ENCODE results near the gene UNC13A.
"Not testable (repeated sequence)": the region's sequence is repeated elsewhere in the genome, so short reads cannot be mapped to it uniquely, and the experiment has no call there.

Gene UNC13A

DNA sequence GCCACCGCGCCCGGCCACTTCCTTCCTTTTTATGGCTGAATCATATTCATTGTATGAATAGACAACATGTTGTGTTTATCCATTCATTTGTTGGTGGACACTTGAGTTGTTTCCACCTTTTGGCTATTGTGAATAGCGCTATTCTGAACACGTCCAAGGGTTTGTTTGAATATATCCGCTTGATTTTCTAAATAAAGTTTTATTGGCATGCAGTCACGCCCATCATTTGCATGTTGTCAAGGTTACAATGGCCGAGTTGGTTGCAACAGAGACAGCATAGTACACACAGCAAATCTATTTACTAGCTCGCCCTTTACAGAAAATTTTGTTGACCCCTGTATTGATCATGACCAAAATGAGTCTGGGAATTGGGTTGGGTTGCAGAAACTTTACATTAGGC, 89.2 kb downstream of the UNC13A start:
- H3K27ac Mint-ChIP-seq (ENCODE audit: low read depth): no peak overlapping the region
- H3K4me3 Mint-ChIP-seq: no peak overlapping the region
- H3K27me3 Mint-ChIP-seq: peaks cover 34% of the 10 kb centered on the region
- H3K36me3 Mint-ChIP-seq (ENCODE audit: insufficient read depth): no peaks in the 10 kb centered on the region
- H3K9me3 Mint-ChIP-seq: no peaks in the 10 kb centered on the region
- no peak for DNase-seq (ENCODE audit: low spot score in 2 of 2)
- H3K4me1 Mint-ChIP-seq: no peaks in the 10 kb centered on the region
- ATAC-seq (replicated peaks; ENCODE audit: extremely low read depth, poor library complexity, severe bottlenecking): no peak

DNA sequence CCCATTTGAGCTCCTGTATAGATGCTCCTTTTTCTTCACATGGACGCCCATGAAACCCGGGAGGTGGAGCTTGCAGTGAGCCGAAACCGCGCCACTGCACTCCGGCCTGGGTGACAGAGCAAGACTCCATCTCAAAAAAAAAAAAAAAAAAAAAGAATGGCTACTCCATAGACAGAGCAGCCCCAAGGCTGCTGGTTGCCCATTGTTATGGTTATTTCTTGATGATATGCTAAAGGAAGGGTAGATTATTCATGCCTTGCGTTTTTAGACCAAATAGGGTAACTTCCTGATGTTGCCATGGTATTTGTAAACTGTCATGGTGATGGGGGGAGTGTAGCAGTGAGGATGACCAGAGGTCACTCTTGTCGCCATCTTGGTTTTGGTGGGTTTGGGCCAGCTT, 90.1 kb downstream of the UNC13A start:
- not testable (repeated sequence) for ATAC-seq (replicated peaks; ENCODE audit: extremely low read depth, poor library complexity, severe bottlenecking); DNase-seq (ENCODE audit: low spot score in 2 of 2); H3K27ac Mint-ChIP-seq (ENCODE audit: low read depth); H3K9me3 Mint-ChIP-seq; H3K4me1 Mint-ChIP-seq; H3K36me3 Mint-ChIP-seq (ENCODE audit: insufficient read depth); H3K4me3 Mint-ChIP-seq
- peaks cover 25% of the 10 kb centered on the region for H3K27me3 Mint-ChIP-seq

DNA sequence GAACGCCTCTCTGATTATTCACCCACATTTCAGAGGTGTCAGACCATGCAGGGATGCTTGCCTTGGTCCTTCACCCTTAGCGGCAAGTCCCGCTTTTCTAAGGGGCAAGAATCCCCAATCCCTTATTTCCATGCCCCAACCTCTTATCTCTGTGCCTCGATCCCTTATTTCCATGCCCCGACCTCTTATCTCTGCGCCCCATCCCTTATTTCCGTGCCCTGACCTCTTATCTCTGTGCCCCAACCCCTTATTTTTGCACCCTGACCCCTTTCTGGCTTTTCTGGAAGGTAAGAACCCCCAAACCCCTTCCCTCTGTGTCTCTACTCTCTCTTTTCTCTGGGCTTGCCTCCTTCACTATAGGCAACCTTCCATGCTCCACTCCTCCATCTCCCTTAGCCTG, 93.9 kb downstream of the UNC13A start:
- not testable (repeated sequence) for H3K9me3 Mint-ChIP-seq; DNase-seq (ENCODE audit: low spot score in 2 of 2); H3K36me3 Mint-ChIP-seq (ENCODE audit: insufficient read depth); ATAC-seq (replicated peaks; ENCODE audit: extremely low read depth, poor library complexity, severe bottlenecking); H3K27ac Mint-ChIP-seq (ENCODE audit: low read depth); H3K4me1 Mint-ChIP-seq; H3K4me3 Mint-ChIP-seq
- H3K27me3 Mint-ChIP-seq: peaks cover 28% of the 10 kb centered on the region

DNA sequence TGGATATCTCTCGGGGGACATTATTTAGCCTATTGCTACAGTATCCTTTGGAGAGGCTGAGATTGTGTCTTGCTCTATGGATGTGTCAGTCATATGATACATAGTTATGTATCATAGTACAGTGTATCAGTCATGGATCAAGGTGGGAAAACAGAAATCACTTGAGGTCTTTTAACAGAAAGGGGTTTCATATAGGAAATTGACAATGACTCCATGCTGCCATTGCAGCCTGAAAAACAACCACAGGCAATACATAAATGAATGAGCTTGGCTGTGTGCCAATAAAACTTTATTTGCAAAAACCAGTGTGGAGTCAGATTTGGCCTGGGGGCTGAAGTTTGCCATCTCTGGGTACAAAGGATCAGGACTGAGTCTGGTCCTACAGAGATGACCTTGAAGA, 97.3 kb downstream of the UNC13A start:
- ATAC-seq (replicated peaks; ENCODE audit: extremely low read depth, poor library complexity, severe bottlenecking): no peak
- Mint-ChIP-seq H3K4me1 (no peaks in the 10 kb centered on the region), H3K27me3 (peaks cover 29% of the 10 kb centered on the region), H3K9me3 (no peaks in the 10 kb centered on the region), H3K36me3 (ENCODE audit: insufficient read depth) (no peaks in the 10 kb centered on the region), H3K27ac (ENCODE audit: low read depth) (no peak overlapping the region), H3K4me3 (no peak overlapping the region)
- no peak for DNase-seq (ENCODE audit: low spot score in 2 of 2)

DNA sequence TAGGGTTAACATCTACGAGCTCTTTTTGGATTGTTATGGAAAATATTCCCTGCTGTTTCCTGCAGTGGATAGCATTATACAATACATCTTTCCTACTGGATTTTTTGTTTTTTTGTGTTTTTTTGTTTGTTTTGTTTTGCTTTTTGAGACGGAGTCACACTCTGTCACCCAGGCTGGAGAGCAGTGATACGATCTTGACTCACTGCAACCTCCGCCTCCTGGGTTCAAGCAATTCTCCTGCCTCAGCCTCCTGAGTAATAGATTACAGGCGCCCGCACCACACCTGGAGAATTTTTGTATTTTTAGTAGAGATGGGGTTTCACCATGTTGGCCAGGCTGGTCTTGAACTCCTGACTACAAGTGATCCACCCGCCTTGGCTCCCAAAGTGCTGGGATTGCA, 102.8 kb downstream of the UNC13A start:
- Mint-ChIP-seq H3K36me3 (ENCODE audit: insufficient read depth) (peaks cover 12% of the 10 kb centered on the region), H3K27me3 (peaks cover 12% of the 10 kb centered on the region)
- ATAC-seq (replicated peaks; ENCODE audit: extremely low read depth, poor library complexity, severe bottlenecking); H3K4me1 Mint-ChIP-seq; H3K9me3 Mint-ChIP-seq; DNase-seq (ENCODE audit: low spot score in 2 of 2); H3K4me3 Mint-ChIP-seq; H3K27ac Mint-ChIP-seq (ENCODE audit: low read depth): not testable (repeated sequence)

DNA sequence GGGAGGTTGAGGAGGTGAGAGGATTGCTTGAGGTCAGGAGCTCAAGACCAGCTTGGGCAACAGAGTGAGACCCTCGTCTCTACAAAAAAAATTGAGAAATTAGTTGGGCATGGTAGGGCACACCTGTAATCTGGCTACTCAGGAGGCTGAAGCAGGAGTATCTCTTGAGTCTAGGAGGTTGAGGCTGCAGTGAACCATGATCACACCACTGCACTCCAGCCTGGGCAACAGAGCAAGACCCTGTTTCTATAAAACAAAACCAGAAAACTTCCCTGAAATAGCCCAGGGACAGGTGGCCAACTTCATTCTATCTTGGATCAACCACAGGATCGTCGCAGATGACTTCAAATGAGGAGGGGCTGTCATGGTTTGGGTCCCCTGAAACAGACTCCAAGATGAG, 104.0 kb downstream of the UNC13A start:
- no peaks in the 10 kb centered on the region for H3K27me3 Mint-ChIP-seq
- peaks cover 17% of the 10 kb centered on the region for H3K36me3 Mint-ChIP-seq (ENCODE audit: insufficient read depth)
- ATAC-seq (replicated peaks; ENCODE audit: extremely low read depth, poor library complexity, severe bottlenecking) (no peak), DNase-seq (ENCODE audit: low spot score in 2 of 2) (no peak)
- no peak overlapping the region for H3K27ac Mint-ChIP-seq (ENCODE audit: low read depth)
- no peaks in the 10 kb centered on the region for H3K9me3 Mint-ChIP-seq
- no peak overlapping the region for H3K4me3 Mint-ChIP-seq
- H3K4me1 Mint-ChIP-seq: no peaks in the 10 kb centered on the region

DNA sequence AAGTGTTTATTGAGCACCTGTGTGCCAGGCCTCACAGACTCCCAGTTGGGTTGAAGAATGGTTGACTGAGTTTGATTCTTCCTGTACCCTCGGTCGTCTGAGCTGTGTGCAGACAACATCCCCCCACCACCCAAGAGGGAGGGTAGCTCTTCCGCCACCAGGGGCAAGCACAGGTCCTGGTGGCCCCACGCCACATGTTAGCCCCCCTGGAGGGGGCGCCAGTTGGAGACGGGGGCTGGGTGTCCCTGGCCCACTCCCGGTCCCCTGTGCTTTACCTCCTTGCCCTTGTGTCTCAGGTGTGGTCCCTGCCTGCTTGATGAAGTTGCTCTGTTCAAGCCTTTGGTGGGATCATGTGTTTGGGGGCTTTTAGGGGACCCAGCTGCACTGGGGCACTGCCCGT, 105.5 kb downstream of the UNC13A start:
- DNase-seq (ENCODE audit: low spot score in 2 of 2): no peak
- no peak for ATAC-seq (replicated peaks; ENCODE audit: extremely low read depth, poor library complexity, severe bottlenecking)
- Mint-ChIP-seq H3K36me3 (ENCODE audit: insufficient read depth) (peaks cover 24% of the 10 kb centered on the region), H3K27ac (ENCODE audit: low read depth) (no peak overlapping the region), H3K4me3 (no peak overlapping the region), H3K9me3 (no peaks in the 10 kb centered on the region), H3K27me3 (no peaks in the 10 kb centered on the region), H3K4me1 (no peaks in the 10 kb centered on the region)

DNA sequence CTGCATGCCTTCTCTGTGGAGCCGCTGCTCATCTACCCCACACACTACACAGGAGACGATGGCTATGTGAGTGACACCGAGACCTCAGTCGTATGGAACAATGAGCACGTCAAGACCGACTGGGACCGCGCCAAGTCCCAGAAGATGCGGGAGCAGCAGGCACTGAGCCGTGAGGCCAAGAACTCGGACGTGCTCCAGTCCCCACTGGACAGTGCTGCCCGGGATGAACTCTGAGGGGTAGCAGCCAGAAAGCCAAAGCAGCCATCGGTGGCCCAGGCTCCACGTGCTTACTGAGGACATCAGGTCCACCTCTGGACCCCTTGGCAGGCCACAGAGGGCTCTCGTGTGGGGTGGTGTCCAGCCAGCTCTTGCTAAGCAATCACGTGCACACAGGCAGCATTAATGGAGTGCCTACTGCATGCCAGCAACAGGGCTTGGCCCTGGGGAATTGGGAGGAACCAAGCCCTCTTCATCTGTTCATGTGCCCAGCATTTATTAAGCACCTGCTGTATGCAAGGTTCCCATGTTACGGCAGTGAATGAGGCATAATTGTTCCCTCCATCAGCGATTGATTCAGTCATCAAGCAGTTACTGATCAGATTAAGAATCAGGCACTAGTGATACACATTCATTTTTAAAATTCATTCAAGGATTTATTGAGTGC, 106.8 kb downstream of the UNC13A start:
- H3K27ac Mint-ChIP-seq (ENCODE audit: low read depth): no peak overlapping the region
- no peak overlapping the region for H3K4me3 Mint-ChIP-seq
- no peaks in the 10 kb centered on the region for H3K4me1 Mint-ChIP-seq
- DNase-seq (ENCODE audit: low spot score in 2 of 2): no peak
- H3K27me3 Mint-ChIP-seq: no peaks in the 10 kb centered on the region
- peaks cover 25% of the 10 kb centered on the region for H3K36me3 Mint-ChIP-seq (ENCODE audit: insufficient read depth)
- no peaks in the 10 kb centered on the region for H3K9me3 Mint-ChIP-seq
- ATAC-seq (replicated peaks; ENCODE audit: extremely low read depth, poor library complexity, severe bottlenecking): no peak

DNA sequence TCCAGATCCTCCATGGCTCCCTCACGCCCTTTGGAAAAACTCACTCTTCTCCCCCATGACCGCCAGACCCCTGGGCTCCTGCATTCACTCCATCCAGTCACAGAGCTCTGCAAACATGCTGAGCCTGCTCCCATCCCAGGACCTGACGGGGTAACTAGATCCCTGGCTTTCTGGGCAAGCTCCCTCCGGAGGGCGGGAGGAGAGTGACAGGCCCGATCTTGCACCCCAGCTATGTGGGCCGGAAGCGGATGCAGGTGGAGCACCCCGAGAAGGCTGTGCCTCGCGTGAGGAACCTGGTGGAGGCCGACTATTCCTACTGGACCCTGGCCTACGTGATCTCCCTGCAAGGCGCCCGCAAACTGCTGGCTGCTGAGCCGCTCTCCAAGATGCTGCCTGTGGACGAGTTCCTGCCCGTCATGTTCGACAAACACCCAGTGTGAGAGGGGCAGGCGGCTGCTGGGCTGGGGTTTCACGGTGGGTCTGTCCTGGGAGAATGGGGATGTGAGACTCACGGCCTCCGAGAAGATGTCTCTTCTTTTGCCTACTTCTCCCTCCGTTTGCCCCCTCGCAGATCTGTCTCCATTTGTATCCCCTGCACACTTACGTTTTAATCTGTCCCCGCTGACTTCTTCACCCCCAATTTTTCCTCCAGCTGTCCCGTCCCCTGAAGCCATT, 107.5 kb downstream of the UNC13A start:
- H3K27ac Mint-ChIP-seq (ENCODE audit: low read depth): no peak overlapping the region
- H3K9me3 Mint-ChIP-seq: no peaks in the 10 kb centered on the region
- no peak for ATAC-seq (replicated peaks; ENCODE audit: extremely low read depth, poor library complexity, severe bottlenecking)
- H3K36me3 Mint-ChIP-seq (ENCODE audit: insufficient read depth): peaks cover 30% of the 10 kb centered on the region
- H3K27me3 Mint-ChIP-seq: no peaks in the 10 kb centered on the region
- no peaks in the 10 kb centered on the region for H3K4me1 Mint-ChIP-seq
- H3K4me3 Mint-ChIP-seq: no peak overlapping the region
- no peak for DNase-seq (ENCODE audit: low spot score in 2 of 2)

DNA sequence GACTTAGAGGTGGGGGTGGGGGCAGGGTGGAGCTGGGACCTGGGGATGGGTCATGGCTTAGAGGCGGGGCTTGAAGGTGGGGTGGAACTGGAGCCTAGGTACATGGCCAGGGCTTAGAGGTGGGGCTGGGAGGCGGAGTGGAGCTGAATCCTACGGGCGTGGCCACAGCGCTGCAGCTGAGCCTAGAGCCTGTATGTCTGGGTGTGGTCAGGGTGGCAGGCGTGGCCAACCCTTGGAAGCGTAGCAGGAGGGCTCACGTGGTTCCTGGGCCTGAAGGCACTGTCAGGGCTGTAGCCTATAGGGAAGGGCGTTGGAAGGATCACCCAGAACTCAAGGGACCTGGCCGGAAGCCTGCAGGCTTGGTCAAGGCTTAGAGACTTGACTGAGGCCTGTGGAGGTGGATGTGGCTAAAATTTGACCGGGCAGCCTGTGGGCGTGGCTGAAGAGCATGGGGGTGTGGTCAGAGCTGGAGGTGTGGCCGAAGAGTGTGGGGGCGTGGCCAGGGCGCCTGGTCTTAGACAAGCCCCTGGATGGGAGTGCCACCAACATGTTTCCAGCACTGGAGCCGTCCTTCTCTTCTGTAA, 108.4 kb downstream of the UNC13A start:
- DNase-seq (ENCODE audit: low spot score in 2 of 2) (no peak), ATAC-seq (replicated peaks; ENCODE audit: extremely low read depth, poor library complexity, severe bottlenecking) (no peak)
- Mint-ChIP-seq H3K36me3 (ENCODE audit: insufficient read depth) (peaks cover 30% of the 10 kb centered on the region), H3K4me1 (no peaks in the 10 kb centered on the region), H3K9me3 (no peaks in the 10 kb centered on the region), H3K4me3 (no peak overlapping the region), H3K27me3 (no peaks in the 10 kb centered on the region), H3K27ac (ENCODE audit: low read depth) (peak overlapping the region; percentile 50)

DNA sequence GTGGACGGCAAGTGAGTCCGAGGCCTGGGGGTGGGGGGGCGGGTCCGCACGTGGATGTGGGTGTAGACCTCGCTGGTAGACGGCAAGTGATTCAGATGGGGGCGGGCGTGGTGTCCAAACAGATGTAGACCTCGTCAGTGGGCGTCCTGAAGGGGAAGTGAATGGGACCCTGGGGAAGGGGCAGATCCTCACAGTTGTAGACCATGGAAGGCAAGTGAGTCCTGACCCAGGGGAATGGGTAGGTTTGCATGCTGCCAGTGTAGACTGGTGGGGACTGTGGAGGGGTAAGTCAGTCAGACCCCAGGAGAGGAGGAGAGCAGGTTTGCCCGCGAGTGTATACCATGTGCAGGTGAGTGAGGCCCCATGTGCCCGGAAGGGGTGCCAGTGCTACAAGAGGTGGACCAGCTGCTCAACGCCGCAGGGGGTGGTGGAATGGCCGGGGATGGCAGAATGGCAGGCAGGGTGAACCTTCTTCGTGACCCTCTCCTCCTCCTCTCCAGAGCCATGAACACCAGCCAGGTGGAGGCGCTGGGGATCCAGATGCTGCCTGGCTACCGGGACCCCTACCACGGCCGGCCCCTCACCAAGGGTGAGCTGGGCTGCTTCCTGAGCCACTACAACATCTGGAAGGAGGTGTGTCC, 110.6 kb downstream of the UNC13A start:
- peaks cover 34% of the 10 kb centered on the region for H3K36me3 Mint-ChIP-seq (ENCODE audit: insufficient read depth)

DNA sequence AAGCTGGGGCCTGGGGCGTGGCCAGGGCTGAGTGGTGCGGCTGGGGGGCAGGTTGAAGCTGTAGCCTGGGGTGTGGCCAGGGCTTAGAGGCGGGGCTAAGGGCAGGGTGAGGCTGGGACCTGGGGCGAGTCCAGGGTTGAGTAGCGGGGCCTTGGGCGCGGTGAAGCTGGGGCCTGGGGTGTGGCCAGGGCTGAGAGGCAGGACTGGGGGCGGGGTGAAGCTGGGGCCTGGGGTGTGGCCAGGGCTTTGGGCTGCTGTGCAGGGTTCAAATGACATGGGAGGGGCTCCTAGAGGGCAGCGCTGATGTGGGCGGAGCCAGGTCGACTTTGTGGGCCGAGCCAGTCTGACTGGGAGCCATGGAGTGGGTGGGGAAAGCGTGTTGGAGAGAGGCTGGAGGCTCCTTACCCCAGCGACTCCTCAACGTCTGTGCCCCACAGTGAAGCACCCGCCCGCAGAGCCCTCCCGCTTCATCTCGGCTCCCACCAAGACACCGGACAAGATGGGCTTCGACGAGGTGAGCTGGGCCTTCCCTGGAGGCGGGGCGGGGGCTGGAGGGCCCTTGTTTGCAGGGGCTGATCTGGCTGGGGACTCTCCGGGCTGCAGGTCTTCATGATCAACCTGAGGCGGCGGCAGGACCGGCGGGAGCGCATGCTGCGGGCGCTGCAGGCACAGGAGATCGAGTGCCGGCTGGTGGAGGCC, 111.2 kb downstream of the UNC13A start:
- no peaks in the 10 kb centered on the region for H3K9me3 Mint-ChIP-seq
- no peak overlapping the region for H3K4me3 Mint-ChIP-seq
- H3K27ac Mint-ChIP-seq (ENCODE audit: low read depth): peak overlapping the region; percentile 35
- H3K27me3 Mint-ChIP-seq: no peaks in the 10 kb centered on the region
- DNase-seq (ENCODE audit: low spot score in 2 of 2): no peak
- no peak for ATAC-seq (replicated peaks; ENCODE audit: extremely low read depth, poor library complexity, severe bottlenecking)
- H3K4me1 Mint-ChIP-seq: no peaks in the 10 kb centered on the region
- peaks cover 37% of the 10 kb centered on the region for H3K36me3 Mint-ChIP-seq (ENCODE audit: insufficient read depth)

More for the DNA sequence above, 110.6 kb downstream of the UNC13A start:
- ATAC-seq (replicated peaks; ENCODE audit: extremely low read depth, poor library complexity, severe bottlenecking) (no peak), DNase-seq (ENCODE audit: low spot score in 2 of 2) (no peak)
- Mint-ChIP-seq H3K9me3 (no peaks in the 10 kb centered on the region), H3K27ac (ENCODE audit: low read depth) (no peak overlapping the region), H3K27me3 (no peaks in the 10 kb centered on the region), H3K4me3 (no peak overlapping the region), H3K4me1 (no peaks in the 10 kb centered on the region)
